HG02981 (cell line): ENCODE measurements around the gene SUMF1.

Experiments used
- ATAC-seq: cut with Tn5 transposase; IDR thresholded peaks from one replicate; pipeline ENCODE4 v1.9.1; 2021; ENCODE audit warnings: mild to moderate bottlenecking, moderate library complexity; ENCODE audit not compliant: unreplicated experiment

Gene SUMF1

DNA sequence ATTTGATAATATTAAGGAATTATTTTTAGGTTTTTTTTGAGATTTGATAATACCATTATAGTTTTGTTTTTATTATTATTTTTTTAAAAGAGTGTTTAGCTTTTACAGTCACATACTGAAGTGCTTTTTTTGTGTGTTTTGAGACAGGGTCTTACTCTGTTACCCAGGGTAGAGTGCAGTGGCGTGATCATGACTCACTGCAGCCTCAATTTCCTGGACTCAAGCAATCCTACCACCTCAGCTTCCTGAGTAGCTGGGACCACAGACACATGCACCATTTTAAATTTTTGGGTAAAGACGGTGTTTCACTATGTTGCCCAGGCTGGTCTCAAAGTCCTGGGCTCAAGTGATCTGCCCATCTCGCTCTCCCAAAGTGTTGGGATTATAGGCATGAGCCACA is 73.0 kb downstream of the SUMF1 start:
- no peak for ATAC-seq

DNA sequence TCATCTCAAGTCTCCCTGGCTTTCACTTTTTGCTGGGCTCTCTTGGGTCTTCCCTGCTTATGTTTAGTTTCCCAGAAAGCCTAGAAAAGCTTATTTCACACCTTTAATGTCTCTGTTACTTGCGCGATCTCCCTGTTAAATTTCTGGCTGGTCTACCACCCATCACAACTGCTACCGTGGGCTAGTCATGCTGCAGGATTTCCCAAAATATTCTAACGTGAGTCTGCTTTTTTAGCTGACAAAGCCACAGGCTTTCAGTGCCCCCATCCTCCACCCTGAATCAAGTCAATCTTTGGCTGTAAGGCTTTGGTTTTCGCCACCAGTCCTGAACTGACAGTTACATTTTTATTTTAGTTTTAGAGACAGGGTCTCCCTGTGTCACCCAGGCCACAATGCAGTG is 74.1 kb downstream of the SUMF1 start:
- ATAC-seq = no peak

DNA sequence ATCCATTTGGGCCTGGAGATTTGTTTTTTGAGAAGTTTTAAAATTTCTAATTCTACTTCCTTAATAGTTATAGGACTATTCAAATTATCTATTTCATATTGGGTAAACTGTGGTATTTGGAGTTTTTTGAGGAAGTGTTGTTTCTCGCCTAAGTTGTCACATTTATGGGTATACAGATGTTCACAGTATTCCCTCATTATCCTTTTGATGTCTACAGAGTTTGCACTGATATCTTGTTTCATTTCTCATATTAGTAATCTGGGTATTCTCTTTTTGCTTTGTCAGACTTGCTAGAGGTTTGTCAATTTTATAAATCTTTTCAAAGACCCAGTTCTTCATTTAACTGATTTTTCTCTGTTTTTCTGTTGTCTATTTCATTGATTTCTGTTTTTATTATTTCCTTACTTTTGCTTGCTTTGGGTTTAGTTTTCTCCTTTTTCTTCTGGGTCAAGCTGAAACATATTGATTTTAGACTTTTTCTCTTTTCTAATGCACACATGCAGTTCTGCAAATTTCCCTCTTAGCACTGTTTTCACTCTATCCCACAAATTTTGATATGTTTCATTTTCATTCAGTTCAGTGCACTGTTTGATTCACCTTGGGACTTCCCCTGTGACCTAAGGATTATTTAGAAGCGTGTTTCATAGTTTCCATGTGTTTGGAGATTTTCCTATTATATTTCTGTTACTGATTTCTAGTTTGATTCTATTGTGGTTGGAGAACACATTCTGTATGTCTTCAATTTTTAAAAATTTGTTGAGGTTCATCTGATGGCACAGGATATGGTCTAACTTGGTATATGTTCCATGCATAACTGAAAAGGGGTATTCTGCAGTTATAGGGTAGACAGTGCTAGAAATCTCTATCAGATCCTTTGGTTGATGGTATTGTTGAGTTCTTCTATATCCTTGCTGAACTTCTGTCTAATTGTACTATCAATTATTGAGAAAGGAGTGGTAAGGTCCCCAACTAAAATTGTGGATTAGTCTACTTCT is 79.6 kb downstream of the SUMF1 start:
- no peak for ATAC-seq

DNA sequence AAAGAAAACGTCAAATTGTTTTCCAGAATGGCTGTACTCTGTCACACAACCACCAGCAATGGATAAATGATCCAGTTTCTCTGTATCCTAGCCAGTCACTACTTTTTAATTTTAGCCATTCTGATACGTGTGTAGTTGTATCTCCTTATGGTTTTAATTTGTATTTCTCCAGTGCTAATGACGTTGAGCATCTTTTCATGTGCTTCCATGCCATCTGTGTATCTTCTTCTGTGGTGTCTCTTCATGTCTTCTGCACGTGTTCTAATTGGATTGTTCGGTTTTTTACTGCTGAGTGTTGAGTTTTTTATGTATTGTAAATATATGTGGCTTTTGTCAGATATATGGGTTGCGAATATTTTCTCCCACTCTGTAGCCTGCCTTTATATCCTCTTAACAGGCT is 81.9 kb downstream of the SUMF1 start:
- no peak for ATAC-seq

DNA sequence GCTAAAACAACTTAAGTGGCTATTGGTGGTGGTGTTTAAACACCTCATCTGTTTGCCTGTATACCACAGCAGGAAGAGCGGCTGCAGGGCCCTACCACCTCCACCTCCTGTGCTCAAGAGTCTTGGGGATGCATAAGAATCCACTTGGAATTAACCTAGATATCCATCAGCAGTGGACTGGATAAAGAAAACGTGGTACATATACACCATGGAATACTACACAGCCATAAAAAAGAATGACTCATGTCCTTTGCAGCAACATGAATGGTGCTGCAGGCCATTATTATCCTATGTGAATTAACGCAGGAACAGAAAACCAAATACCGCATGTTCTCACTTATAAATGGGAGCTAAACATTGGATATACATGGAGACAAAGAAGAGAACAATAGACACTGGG is 87.1 kb downstream of the SUMF1 start:
- no peak for ATAC-seq

DNA sequence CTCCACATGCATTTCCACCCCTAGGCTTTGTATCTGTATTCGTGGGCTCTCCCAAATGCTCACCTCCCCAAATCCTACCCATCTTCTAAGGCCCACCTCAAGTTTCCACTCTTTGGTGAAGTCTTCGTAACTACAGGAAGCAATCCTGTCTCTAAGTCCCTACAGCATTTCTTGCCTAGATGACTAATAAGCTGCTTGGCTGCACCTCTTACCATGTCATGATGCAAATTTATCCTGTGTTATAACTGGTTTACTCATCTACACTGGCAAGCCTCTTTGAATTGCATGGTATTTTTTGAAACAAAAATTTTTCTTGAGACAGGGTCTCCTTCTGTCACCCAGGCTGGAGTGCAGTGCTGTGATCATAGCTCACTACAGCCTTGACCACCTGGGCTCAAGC is 90.6 kb downstream of the SUMF1 start:
- ATAC-seq = no peak

DNA sequence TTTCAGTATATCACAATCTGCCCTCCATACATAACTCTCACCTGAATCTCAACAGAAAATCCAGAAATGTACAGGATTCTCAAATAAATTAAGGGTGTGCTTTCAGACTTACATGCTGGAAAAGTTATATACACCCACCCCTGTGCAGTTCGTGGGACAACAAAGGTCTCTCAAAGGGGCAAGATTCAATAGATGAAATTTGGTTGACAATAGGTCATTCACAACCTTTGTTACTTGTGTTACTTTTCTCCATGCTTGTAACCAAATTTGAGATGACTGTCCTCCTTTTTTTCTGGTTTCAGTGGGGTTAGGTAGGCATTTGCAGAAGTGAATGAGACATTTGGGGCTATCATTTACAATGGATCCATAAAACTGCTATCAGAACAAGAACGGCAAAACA is 91.2 kb downstream of the SUMF1 start:
- no peak for ATAC-seq

DNA sequence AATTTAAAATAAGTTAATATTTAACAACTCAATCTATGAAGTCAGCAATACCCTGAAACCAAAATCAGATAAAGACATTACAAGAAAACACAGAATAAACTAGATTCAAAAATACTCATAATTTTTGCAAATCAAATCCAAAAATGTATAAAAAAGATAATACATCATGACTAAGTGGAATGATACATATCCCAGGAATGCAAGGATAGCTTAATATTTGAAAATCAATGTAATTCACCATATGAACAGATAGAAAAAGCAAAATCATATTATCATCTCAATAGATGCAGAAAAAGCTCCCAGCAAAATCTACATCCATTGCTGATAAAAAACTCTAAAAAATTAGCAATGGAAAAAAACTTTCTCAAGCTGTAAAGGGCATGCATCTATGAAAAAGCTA is 93.4 kb downstream of the SUMF1 start:
- ATAC-seq = no peak

DNA sequence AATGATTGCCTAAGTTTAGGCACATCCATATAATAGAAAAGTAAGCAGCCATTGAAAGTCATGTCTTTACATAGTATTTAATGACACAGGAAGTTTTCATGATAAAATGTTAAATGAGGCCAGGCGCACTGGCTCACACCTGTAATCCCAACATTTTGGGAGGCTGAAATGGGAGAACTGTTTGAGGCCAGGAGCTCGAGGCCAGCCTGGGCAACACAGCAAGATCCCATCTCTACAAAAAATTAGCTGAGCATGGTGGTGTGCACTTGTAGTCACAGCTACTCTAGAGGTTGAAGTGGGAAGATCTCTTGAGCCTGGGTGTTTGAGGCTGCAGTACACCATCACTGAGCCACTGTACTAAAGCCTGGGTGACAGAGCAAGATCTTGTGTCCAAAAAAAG is 104.5 kb downstream of the SUMF1 start:
- no peak for ATAC-seq

DNA sequence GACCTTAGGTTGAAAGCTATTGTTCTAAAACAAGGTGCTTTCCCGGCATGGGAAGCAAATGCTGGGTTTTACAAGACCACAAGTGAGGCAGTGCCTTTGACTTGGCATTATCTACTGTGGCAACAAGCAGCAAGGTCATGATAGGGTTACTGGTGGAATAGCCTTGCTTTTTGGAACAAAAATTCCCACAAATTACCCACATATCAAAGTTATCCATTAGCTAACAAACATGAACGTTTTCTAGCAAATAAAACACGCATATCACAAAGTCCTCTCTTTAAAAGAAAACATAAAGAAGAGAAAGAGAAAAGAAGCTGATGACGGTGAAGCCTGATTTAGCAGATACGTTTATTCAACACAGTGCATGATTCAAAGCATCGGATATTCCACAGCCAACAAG is 106.3 kb downstream of the SUMF1 start:
- no peak for ATAC-seq

DNA sequence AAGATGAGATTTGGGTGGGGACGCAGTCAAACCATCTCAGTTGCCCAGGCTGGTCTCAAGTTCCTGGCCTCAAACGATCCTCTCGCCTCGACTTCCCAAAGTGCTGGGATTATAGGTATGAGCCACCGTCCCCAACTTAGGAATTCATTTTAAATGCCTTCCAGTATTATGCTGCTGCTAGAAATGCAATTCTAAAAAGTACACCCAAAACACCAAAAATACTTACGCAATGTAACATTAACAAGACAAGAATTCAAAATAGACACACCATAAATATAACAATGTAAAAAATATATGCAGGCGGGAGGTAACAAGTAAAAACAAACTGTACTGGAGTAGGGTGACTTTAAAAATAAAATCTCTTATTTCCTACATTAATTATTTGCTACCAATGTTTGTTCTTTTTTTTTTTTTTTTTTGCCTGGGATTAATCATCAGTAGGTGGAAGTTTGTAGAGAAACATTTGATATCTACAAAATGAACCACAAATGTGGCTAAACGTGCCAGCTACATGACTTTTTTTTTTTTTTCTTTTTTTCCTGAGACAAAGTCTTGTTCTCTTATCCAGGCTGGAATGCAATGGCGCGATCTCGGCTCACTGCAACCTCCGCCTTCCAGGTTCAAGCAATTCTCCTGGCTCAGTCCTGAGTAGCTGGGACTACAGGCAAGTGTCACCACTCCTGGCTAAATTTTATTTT is 107.1 kb downstream of the SUMF1 start:
- ATAC-seq = no peak

DNA sequence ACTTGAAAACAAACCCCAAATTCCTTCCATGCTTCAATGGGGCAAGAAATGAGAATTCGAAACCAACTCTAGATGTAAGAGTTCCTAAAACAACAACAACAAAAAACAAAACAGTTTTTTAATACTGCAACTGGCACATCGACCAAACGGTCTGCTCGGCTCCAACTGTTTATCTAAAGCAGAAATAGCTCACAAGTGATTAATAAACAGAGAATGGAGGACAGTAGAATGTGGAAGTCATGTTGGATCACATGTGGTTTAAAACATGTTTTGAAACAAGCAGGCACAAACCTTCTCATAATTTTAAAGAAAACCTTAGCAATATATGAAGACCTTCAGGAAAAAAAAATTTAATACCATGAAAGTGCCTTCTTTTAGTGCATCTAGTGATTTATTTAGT is 108.8 kb downstream of the SUMF1 start:
- ATAC-seq = no peak

DNA sequence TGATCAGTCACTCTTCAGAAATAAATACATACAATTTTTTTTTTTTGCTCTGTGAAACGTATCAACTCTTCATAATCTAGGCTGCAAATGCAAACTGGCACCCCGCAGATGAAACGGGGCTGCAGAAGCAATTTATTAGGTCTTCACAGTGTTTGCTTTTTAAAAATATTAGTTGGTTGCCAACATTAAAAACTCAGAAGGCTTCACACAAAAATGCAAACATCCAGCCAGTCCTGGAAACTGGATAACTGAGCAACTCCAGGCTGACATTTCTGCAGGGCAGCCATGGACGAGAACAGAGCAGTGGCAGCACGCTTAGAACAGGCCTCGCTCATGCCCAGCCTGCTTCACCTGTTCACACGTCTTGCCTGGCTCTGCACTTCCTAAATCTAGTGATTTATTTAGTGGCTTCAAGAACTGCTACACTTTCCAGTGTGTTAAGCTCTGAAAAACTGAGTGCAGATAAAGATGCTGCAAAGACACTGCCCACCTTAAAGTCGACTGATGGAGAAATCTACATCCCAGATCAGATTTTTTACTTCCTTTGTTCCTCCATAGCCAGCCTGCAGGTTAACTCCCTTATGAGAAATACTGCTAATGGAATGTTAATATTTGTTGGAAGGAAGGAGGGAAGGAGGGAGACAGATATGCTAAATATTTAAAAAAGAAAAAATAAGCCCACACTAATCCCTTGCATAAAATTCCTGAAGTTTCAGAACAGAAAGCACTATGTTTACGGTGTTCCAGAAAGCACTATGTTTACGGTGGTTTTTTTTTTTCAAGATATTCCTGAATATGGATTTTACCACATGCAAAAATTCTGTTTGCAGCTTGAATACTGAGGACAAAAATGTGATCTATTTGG is 110.3 kb downstream of the SUMF1 start:
- no peak for ATAC-seq

DNA sequence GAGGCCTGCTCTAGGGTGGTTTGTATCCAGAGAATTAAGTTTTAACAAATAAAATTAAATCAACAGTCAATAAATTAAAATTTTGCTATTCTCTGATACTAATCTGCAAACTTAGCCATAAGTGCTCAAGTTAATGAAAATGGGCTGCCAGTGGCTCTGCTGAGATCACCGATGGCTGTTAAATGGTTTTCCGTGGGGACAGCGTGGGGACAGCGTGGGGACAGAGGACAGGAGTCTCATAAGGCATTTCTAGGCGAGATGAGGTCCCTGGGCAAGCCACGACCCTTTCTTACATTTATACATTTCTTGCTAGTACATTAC is 110.9 kb downstream of the SUMF1 start:
- ATAC-seq = no peak

DNA sequence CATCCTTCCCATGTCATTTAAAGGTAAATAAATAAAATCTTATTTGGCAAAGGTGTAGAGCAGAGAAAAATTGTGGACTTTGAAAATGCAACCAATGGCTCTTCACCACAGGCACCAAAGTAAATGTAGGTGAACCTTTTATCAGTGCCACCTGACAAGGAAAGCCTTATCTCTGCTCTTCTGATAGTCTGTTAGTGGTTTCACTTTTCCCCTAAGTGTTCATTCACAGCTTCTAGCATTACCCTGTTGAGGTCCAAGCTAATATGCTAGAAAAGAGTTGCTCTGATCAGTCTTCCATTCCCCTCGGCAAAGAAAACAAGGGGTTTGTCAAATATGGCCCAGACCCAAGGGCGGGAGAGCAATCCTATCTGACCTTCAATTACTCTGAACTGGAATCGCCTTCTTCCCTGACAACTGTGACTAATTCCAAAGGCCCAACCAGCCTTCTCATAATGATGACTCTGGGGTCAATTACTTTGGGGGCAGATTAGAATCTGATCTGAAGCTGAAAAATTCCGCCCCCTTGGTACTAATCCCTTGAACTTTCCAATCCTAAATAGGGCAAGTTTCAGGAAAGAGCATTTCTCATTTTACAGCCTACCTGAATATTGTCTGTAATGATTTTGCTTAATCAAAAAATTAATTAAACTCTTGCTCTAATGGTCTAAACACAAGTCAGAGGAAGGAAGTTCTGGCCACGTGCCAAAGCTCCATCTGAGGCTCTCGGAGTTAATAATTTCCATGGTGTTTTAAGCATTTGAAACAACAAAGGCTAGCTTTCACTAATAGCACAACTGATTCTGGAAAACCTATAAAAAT is 111.5 kb downstream of the SUMF1 start:
- ATAC-seq = no peak

DNA sequence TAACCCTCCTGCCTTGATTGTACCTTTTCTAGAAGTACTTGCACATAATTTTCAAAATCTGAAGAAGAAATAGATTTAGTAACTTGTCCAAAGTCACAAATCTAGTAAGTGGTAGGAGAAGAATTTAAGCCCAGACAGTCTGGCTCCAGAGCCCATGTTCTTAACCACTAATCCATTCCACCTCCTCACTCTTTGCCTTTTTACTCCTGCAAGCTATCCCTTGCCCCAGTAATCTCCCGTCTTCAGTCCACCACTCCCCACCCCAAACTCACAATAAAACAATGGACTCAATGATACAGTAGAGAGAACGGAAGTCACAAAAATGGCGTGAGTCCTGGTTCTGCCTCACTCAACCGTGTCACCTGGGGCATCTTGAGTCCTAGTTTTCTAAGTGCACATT is 115.2 kb downstream of the SUMF1 start:
- ATAC-seq = no peak

DNA sequence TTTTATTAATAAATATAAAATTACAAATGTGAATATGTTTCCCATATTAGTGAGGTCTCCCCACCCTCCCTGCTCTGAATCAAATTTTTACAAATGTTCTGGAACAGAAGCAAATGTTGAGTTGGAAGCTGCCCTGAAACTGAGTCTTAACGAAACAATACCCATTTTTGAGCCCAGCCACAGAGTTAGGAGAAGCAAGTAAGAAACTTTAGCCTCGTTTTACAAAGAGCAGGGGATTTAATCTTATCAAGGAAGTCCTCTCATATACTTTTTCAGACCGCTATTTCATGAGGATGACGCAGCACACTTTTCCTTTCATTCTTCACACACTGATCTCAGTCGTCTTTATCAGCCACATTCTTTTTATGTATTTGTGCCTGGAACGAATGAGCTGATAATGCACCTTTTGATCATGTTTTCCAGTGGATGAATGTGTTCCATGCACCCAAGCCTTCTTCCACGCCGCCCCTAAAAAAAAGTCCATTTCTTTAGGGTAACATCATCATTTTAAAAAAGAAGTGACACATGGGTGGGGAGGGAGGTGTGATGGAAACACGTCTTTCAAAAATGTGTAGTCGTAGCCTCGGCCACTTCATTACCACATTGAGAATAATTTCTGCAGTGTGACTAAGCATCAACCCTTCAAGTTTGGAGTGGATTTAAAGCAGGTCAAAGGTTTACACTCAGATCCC is 115.8 kb downstream of the SUMF1 start:
- ATAC-seq = peak; percentile 23

DNA sequence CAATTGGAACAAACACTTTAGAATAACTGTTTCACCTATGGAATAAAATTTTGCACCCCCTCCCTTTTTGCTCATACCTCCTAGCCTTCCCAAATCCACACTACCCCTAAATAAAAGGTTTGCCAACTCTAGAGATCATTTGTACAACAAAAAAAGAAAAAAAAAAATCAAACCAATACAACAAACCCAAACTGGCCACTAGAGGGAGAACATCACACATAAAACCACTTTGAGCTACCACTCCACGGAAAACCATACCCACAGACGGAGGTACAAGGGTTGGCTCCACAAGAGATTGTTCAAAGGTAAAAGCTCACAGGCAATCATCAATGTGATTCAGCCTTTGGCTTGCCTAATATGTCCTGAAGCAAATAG is 116.3 kb downstream of the SUMF1 start:
- ATAC-seq = peak; percentile 80

DNA sequence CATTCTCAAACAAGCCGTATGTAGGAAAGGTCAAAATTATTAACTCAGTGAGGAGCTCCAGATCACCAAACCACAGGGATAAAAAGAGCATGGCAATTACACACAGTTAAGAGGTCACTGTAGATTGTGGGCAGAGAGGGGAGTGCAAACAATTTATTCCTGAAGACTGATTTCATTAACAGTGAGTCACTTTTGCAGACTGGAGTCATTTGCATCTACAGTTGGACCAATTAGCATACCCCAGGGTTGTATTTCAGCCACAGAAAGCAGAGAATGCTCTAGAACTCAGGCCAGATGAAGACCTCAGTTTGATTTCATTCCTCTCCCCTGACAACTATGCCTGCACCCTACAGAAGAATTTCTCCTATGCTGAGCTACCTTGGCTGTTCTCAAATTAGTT is 123.8 kb downstream of the SUMF1 start:
- ATAC-seq = no peak

DNA sequence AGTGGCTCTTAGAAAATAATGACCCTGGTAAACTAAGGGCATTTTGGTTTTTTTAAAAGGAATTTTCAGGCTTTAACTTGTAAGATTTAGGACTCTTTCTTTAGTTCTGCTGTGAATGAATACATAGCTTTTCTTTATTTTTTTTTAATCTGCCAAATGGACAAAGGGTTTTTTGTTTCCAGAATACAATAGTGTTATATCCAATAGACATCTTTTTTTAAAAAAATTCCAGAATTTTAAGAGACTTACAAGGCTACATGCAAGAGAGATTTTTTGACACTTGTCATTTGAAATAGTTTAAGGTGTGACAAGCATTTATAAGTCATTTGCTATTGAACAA is 125.8 kb downstream of the SUMF1 start:
- no peak for ATAC-seq
